ENCODE measurements around the gene ACTL8.

ACTL8 gene

DNA sequence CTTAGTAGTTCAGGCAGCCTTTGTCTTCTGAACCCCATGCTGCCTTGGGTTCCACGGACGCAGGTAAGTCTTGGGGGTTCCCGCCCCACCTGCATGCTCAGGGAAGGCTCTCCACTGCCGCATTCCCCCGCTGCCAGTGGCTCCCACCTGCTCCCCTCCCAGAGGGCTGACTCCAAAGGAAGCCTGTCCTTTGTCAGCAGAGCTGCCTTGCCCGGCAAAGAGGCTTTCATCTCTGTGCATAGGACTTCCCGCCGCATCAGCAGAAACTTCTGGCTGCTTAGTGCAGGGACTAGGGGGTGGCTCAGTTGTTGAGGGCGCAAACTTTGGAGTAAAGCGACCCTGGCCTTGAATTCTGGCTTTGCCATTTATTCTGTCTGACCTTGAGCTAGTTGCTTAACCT, 25.2 kb upstream of the ACTL8 start:
- Histone ChIP-seq H3K4me1 (ENCODE audit: low read depth, poor library complexity, severe bottlenecking) (no peaks in the 10 kb centered on the region), H3K4me3 (IDR thresholded peaks at IDR 0.05; ENCODE audit: insufficient read depth, low read depth, low read length) (no peak overlapping the region), H3K36me3 (ENCODE audit: insufficient read depth) (no peaks in the 10 kb centered on the region), H3K9ac (no peak overlapping the region), H3K27ac (no peak overlapping the region), H3K27me3 (ENCODE audit: insufficient read depth, low read depth) (peaks cover 17% of the 10 kb centered on the region; the same call in 1 of the 2 replicates), H4K20me1 (ENCODE audit: insufficient read depth) (no peaks in the 10 kb centered on the region), H2AFZ (ENCODE audit: low read depth) (no peak overlapping the region), H3K4me2 (no peak overlapping the region), H3K79me2 (ENCODE audit: insufficient read depth, low read depth) (no peaks in the 10 kb centered on the region)
- TF ChIP-seq, protein P1, sequence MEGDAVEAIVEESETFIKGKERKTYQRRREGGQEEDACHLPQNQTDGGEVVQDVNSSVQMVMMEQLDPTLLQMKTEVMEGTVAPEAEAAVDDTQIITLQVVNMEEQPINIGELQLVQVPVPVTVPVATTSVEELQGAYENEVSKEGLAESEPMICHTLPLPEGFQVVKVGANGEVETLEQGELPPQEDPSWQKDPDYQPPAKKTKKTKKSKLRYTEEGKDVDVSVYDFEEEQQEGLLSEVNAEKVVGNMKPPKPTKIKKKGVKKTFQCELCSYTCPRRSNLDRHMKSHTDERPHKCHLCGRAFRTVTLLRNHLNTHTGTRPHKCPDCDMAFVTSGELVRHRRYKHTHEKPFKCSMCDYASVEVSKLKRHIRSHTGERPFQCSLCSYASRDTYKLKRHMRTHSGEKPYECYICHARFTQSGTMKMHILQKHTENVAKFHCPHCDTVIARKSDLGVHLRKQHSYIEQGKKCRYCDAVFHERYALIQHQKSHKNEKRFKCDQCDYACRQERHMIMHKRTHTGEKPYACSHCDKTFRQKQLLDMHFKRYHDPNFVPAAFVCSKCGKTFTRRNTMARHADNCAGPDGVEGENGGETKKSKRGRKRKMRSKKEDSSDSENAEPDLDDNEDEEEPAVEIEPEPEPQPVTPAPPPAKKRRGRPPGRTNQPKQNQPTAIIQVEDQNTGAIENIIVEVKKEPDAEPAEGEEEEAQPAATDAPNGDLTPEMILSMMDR (conservative IDR thresholded peaks at IDR 0.05; ENCODE audit: low read depth, low read length) = no peak

DNA sequence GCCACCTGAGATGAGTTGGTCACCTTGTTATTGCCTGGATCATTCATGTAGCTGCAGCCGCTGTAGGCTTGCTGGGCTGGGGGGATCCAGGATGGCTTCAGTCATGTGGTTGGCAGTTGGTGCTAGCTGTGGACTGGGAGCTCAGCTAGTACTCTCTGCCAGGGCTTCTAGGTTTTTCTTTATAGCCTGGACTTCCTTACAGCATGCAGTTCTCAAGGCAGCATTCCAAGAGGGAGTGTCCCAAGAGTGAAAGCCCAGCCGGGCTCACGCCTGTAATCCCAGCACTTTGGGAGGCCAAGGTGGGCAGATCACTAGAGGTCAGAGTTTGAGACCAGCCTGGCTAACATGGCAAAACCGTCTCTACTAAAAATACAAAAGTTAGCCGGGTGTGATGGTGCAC, 23.7 kb upstream of the ACTL8 start:
- no peak overlapping the region for H3K4me2 ChIP-seq
- peaks cover 13% of the 10 kb centered on the region; the same call in 1 of the 2 replicates for H3K27me3 ChIP-seq (ENCODE audit: insufficient read depth, low read depth)
- H2AFZ ChIP-seq (ENCODE audit: low read depth) = no peak overlapping the region
- no peaks in the 10 kb centered on the region for H3K36me3 ChIP-seq (ENCODE audit: insufficient read depth)
- no peaks in the 10 kb centered on the region for H3K4me1 ChIP-seq (ENCODE audit: low read depth, poor library complexity, severe bottlenecking)
- no peak overlapping the region for H3K27ac ChIP-seq
- TF ChIP-seq, protein P1 (conservative IDR thresholded peaks at IDR 0.05; ENCODE audit: low read depth, low read length) = no peak
- H3K79me2 ChIP-seq (ENCODE audit: insufficient read depth, low read depth) = no peaks in the 10 kb centered on the region
- H3K9ac ChIP-seq = no peak overlapping the region
- no peaks in the 10 kb centered on the region for H4K20me1 ChIP-seq (ENCODE audit: insufficient read depth)
- H3K4me3 ChIP-seq (IDR thresholded peaks at IDR 0.05; ENCODE audit: insufficient read depth, low read depth, low read length) = no peak overlapping the region

DNA sequence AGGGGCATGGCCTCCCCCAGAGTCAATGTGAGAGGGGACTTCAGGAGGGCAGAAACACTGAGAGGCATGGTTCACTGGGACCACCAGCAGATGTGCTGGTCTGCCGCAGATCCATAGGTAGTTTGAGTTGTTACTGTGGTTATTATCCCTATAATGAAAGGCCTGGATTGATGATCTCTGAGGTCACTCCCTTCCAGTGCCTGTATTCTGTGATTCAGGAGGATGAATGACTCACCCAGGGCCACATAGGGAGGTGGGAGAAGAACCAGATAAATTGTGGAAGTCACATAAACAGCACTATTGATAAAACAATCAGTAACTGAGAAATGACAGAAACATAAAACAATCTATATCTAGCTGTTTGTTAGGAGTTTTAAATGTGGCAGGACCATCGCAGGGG, 22.7 kb upstream of the ACTL8 start:
- Histone ChIP-seq H3K4me3 (IDR thresholded peaks at IDR 0.05; ENCODE audit: insufficient read depth, low read depth, low read length) (no peak overlapping the region), H3K79me2 (ENCODE audit: insufficient read depth, low read depth) (no peaks in the 10 kb centered on the region), H4K20me1 (ENCODE audit: insufficient read depth) (no peaks in the 10 kb centered on the region), H3K27ac (no peak overlapping the region), H3K27me3 (ENCODE audit: insufficient read depth, low read depth) (peaks cover 13% of the 10 kb centered on the region; the same call in 1 of the 2 replicates), H3K9ac (no peak overlapping the region), H3K4me1 (ENCODE audit: low read depth, poor library complexity, severe bottlenecking) (no peaks in the 10 kb centered on the region), H3K4me2 (no peak overlapping the region), H3K36me3 (ENCODE audit: insufficient read depth) (no peaks in the 10 kb centered on the region), H2AFZ (ENCODE audit: low read depth) (no peak overlapping the region)
- TF ChIP-seq, protein P1 (conservative IDR thresholded peaks at IDR 0.05; ENCODE audit: low read depth, low read length) = no peak

DNA sequence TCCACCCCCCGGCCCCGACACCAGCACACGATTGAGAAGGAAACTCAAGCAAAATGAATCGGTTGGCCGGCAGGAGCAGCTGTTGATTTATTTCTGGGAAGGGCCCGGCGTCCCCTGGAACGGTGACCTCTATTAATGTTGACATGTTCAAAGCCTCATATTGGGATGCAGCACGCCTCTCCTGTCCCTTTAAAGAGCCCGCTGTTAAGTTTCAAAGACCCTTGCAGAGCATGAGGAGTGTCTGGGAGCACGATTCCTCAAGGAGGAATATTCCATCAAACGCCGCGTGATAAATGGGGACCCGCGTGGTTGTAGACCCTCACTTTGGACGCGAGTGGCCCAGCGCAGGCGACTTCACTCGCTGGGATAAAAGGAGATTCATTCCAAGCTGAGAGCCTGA, 21.5 kb upstream of the ACTL8 start:
- no peak overlapping the region for H3K4me2 ChIP-seq
- peaks cover 13% of the 10 kb centered on the region; the same call in 1 of the 2 replicates for H3K27me3 ChIP-seq (ENCODE audit: insufficient read depth, low read depth)
- H3K9ac ChIP-seq = no peak overlapping the region
- no peaks in the 10 kb centered on the region for H3K36me3 ChIP-seq (ENCODE audit: insufficient read depth)
- H3K79me2 ChIP-seq (ENCODE audit: insufficient read depth, low read depth) = no peaks in the 10 kb centered on the region
- TF ChIP-seq, protein P1 (conservative IDR thresholded peaks at IDR 0.05; ENCODE audit: low read depth, low read length) = no peak
- no peaks in the 10 kb centered on the region for H3K4me1 ChIP-seq (ENCODE audit: low read depth, poor library complexity, severe bottlenecking)
- H2AFZ ChIP-seq (ENCODE audit: low read depth) = no peak overlapping the region
- H3K27ac ChIP-seq = no peak overlapping the region
- no peaks in the 10 kb centered on the region for H4K20me1 ChIP-seq (ENCODE audit: insufficient read depth)
- H3K4me3 ChIP-seq (IDR thresholded peaks at IDR 0.05; ENCODE audit: insufficient read depth, low read depth, low read length) = no peak overlapping the region

All from KMS-11 (cell line).